ENCODE measurements around the gene AP4S1.

- TF ChIP-seq POLR2A (IDR thresholded peaks at IDR 0.05) = no peak
- TF ChIP-seq, protein P1, sequence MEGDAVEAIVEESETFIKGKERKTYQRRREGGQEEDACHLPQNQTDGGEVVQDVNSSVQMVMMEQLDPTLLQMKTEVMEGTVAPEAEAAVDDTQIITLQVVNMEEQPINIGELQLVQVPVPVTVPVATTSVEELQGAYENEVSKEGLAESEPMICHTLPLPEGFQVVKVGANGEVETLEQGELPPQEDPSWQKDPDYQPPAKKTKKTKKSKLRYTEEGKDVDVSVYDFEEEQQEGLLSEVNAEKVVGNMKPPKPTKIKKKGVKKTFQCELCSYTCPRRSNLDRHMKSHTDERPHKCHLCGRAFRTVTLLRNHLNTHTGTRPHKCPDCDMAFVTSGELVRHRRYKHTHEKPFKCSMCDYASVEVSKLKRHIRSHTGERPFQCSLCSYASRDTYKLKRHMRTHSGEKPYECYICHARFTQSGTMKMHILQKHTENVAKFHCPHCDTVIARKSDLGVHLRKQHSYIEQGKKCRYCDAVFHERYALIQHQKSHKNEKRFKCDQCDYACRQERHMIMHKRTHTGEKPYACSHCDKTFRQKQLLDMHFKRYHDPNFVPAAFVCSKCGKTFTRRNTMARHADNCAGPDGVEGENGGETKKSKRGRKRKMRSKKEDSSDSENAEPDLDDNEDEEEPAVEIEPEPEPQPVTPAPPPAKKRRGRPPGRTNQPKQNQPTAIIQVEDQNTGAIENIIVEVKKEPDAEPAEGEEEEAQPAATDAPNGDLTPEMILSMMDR (IDR thresholded peaks at IDR 0.05) = no peak
These were observed 102.2 kb downstream of the AP4S1 start for GRCh38 chr14:31127690-31128089.

All from testis (tissue), 2 donors.